SK-N-SH (cell line): ENCODE measurements around the gene MRPL49. TPM values are rescaled to one million over a fixed set of nuclear protein-coding genes. Genes with fewer than 3 reads are reported as not detected.

ENCODE experiments used
- CTCF ChIA-PET: fragments of 300-600, 350-600 bp; formaldehyde crosslinking; extraction: SDS; loops from one replicate; lab custom pipeline; 2021; lab: Yijun Ruan, JAX
- POLR2A ChIA-PET: fragments of 350-600 bp; sonication (Branson Sonifier 250); formaldehyde crosslinking; extraction: SDS; loops from one replicate; lab custom pipeline; 2020; ENCODE audit warnings: antibody characterized with exemption, inconsistent platforms; lab: Yijun Ruan, JAX
- DNase-seq: peaks from one replicate; pipeline ENCODE4 v3.0.0; 2012
- H2AFZ ChIP-seq: fragments of 200-600 bp; sonication (generic); 2 replicates; pipeline ENCODE4 v1.8.1; 2016; ENCODE audit warnings: antibody characterized with exemption, mild to moderate bottlenecking, low read depth
- H3F3A ChIP-seq: fragments of 200-600 bp; sonication (generic); replicated peaks from 2 replicates; pipeline ENCODE3; 2016; ENCODE audit warnings: antibody characterized with exemption, mild to moderate bottlenecking; ENCODE audit not compliant: insufficient read depth
- H3K27ac ChIP-seq, 2 experiments: fragments of 200-500 bp in 1 of 2; fragments of 200-600 bp in 1 of 2; sonication (Bioruptor generic) in 1 of 2; sonication (generic), shearing (Covaris generic) in 1 of 2; 2 replicates each; pipeline versions ENCODE4 v1.5.1 to v1.6.1; 2014 to 2016; ENCODE audit warnings: low read depth in 2 of 2, inconsistent platforms in 1 of 2, low read length in 1 of 2, mild to moderate bottlenecking in 1 of 2, mixed read lengths in 1 of 2
- H3K27me3 ChIP-seq: fragments of 200-600 bp; sonication (generic), shearing (Covaris generic); 2 replicates; pipeline ENCODE4 v1.6.1; 2016; ENCODE audit warnings: mixed run types; ENCODE audit not compliant: insufficient read depth
- H3K36me3 ChIP-seq, 2 experiments: fragments of 200-500 bp in 1 of 2; fragments of 200-600 bp in 1 of 2; sonication (Bioruptor generic) in 1 of 2; sonication (generic) in 1 of 2; replicated peaks in 1 of 2; 2 replicates each; pipeline versions ENCODE3 to v1.5.1; 2014 to 2016; ENCODE audit warnings: low read length in 1 of 2, mild to moderate bottlenecking in 1 of 2; ENCODE audit not compliant: insufficient read depth in 2 of 2, control insufficient read depth in 1 of 2
- H3K4me1 ChIP-seq, 2 experiments: fragments of 200-500 bp in 1 of 2; fragments of 200-600 bp in 1 of 2; sonication (Bioruptor generic) in 1 of 2; sonication (generic), shearing (Covaris generic) in 1 of 2; 2 replicates each; pipeline versions ENCODE4 v1.5.1 to v1.6.1; 2014 to 2016; ENCODE audit warnings: low read depth in 1 of 2, low read length in 1 of 2, mixed run types in 1 of 2; ENCODE audit not compliant: insufficient read depth in 2 of 2, control insufficient read depth in 1 of 2
- H3K4me2 ChIP-seq: fragments of 200-600 bp; sonication (generic), shearing (Covaris generic); 2 replicates; pipeline ENCODE4 v1.6.1; 2017; ENCODE audit warnings: mixed run types
- H3K4me3 ChIP-seq, 2 experiments: fragments of 200-500 bp in 1 of 2; fragments of 200-600 bp in 1 of 2; sonication (Bioruptor generic) in 1 of 2; sonication (generic), shearing (Covaris generic) in 1 of 2; 2 replicates each; pipeline versions ENCODE4 v1.5.1 to v1.8.1; 2014 to 2016; ENCODE audit warnings: low read depth in 2 of 2, inconsistent platforms in 1 of 2, low read length in 1 of 2, mild to moderate bottlenecking in 1 of 2, mixed read lengths in 1 of 2, moderate library complexity in 1 of 2
- H3K79me2 ChIP-seq: fragments of 200-600 bp; sonication (generic); 2 replicates; pipeline ENCODE4 v1.8.1; 2017; ENCODE audit warnings: mild to moderate bottlenecking; ENCODE audit not compliant: insufficient read depth
- H3K9ac ChIP-seq: fragments of 200-600 bp; sonication (generic); 2 replicates; pipeline ENCODE4 v1.6.1; 2017; ENCODE audit warnings: mixed run types
- H3K9me2 ChIP-seq: fragments of 200-600 bp; sonication (generic); 2 replicates; pipeline ENCODE4 v1.6.1; 2017; ENCODE audit warnings: mixed run types
- H3K9me3 ChIP-seq: fragments of 200-600 bp; sonication (generic); 2 replicates; pipeline ENCODE4 v1.6.1; 2017; ENCODE audit warnings: mixed run types, mild to moderate bottlenecking, moderate library complexity
- H4K20me1 ChIP-seq: fragments of 200-600 bp; sonication (generic); 2 replicates; pipeline ENCODE4 v1.6.1; 2017; ENCODE audit warnings: mild to moderate bottlenecking, mixed run types; ENCODE audit not compliant: insufficient read depth
- NFIC ChIP-seq: IDR thresholded peaks from 2 replicates; pipeline ENCODE4 v1.4.0; 2012; ENCODE audit warnings: borderline replicate concordance
- SIN3A ChIP-seq: IDR thresholded peaks from 2 replicates; pipeline ENCODE4 v1.6.1; 2012; ENCODE audit warnings: low read depth, mild to moderate bottlenecking, low read length, moderate library complexity, borderline replicate concordance
- YY1 ChIP-seq: IDR thresholded peaks from 2 replicates; pipeline ENCODE4 v1.4.0; 2012; ENCODE audit warnings: low read depth, mild to moderate bottlenecking
- WGBS: methylation state at CpG from one replicate; pipeline ENCODE4 v1.1.6; 2017; ENCODE audit warnings: low lambda C conversion rate; 5-methylcytosine and 5-hydroxymethylcytosine counted together
- polyA plus RNA-seq, 3 experiments: library from polyadenylated mRNA; depleted of rRNA; stranded (reverse); fragments of >200 nt; gene quantifications; 2 replicates each; pipeline ENCODE4 v1.2.3, GENCODE V29; 2012
- TF ChIP-seq, protein P1 (sequence below): fragments of 150-350 bp; IDR thresholded peaks from 2 replicates; pipeline ENCODE4 v1.6.1; 2017; ENCODE audit warnings: antibody characterized with exemption, low read length, low read depth, borderline replicate concordance
- TF ChIP-seq, protein P2 (sequence below): fragments of 200-600 bp; sonication (generic); IDR thresholded peaks from 2 replicates; pipeline ENCODE4 v1.6.1; 2017; ENCODE audit warnings: antibody characterized with exemption, mild to moderate bottlenecking, moderate library complexity

Gene MRPL49
- polyA plus RNA-seq, 1 of the 3 experiments (the other 2 are of a cell fraction) = 56.7 TPM

DNA sequence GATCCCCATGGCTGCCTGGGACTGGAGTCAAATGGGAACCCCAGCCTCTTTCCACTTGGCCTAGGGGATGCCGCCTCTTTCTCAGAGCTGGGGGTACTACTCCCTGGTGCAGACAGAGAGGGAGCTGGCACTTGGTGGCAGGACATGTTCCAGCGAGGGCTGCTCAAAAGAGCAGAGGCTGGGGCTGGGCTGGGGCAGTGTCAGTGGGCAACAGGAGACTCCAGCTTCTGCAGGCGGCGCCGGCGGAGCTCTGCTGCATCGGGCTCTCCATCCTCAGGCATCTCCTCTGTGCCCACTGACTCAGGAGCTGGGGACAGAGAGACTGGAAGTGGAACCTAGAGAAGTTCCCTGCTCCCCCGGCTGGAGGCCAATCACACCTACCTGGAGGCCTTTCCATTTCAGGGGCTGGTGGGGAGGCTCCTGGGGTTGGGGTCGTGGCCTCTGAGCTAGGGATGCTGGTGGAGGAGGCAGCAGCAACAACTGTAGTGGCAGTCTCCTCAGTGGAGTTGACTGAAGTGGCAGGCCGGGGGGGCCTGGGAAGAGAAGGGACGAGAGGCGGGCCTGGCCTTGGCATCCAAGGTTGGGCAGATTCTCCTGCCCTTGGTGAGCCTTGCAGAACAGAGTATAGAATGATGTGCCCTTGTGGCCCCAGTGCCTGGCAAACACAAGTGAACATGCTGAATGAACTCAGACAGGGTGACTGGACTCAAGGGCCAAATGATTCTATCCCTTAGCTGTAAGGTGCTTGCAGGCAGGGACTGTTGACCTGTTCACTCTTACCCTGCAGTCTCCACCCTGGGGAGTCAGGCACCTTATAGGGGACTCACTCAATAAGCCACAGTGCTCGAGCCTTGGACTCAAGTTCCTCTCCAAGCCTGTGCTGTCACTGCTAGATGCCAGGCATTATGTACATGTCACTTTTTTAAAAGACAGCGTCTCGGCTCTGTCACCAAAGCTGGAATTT, 6.3 kb downstream of the MRPL49 start:
- Histone ChIP-seq H3K9me2 (no peaks in the 10 kb centered on the region), H3K9ac (no peak overlapping the region), H3K79me2 (peaks cover 38% of the 10 kb centered on the region), H4K20me1 (no peaks in the 10 kb centered on the region; the same call in 1 of the 2 replicates), H3K27me3 (no peaks in the 10 kb centered on the region), H2AFZ (no peak overlapping the region), H3F3A (peaks cover 10% of the 10 kb centered on the region), H3K9me3 (no peaks in the 10 kb centered on the region), H3K27ac (no peak overlapping the region), H3K4me1 (peaks cover 0 to 15% of the 10 kb centered on the region in 2 experiments; a peak in 2 of 4 replicates), H3K36me3 (peaks cover 25 to 77% of the 10 kb centered on the region in 2 experiments), H3K4me3 (no peak overlapping the region), H3K4me2 (no peak overlapping the region)
- WGBS = 95% methylated on average over 6 of the region's 15 CpGs
- no peak for DNase-seq
- ChIA-PET POLR2A (interaction anchor here (0.5 to 1.6 kb wide), 4 partner anchors 16 to 572 kb away, joined by 4 to 5 read pairs (median 4); no protein-coding TSS in a partner anchor), CTCF (interaction anchor here (1.7 to 4.3 kb wide), 3 partner anchors 11 to 18 kb away, joined by 7 to 22 read pairs (median 10); partner anchors contain the start of genes TM7SF2 and ZNHIT2)
- TF ChIP-seq, protein P1, sequence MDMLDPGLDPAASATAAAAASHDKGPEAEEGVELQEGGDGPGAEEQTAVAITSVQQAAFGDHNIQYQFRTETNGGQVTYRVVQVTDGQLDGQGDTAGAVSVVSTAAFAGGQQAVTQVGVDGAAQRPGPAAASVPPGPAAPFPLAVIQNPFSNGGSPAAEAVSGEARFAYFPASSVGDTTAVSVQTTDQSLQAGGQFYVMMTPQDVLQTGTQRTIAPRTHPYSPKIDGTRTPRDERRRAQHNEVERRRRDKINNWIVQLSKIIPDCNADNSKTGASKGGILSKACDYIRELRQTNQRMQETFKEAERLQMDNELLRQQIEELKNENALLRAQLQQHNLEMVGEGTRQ = no peak
- TF ChIP-seq, protein P2, sequence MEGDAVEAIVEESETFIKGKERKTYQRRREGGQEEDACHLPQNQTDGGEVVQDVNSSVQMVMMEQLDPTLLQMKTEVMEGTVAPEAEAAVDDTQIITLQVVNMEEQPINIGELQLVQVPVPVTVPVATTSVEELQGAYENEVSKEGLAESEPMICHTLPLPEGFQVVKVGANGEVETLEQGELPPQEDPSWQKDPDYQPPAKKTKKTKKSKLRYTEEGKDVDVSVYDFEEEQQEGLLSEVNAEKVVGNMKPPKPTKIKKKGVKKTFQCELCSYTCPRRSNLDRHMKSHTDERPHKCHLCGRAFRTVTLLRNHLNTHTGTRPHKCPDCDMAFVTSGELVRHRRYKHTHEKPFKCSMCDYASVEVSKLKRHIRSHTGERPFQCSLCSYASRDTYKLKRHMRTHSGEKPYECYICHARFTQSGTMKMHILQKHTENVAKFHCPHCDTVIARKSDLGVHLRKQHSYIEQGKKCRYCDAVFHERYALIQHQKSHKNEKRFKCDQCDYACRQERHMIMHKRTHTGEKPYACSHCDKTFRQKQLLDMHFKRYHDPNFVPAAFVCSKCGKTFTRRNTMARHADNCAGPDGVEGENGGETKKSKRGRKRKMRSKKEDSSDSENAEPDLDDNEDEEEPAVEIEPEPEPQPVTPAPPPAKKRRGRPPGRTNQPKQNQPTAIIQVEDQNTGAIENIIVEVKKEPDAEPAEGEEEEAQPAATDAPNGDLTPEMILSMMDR = no peak
- TF ChIP-seq YY1 (no peak), SIN3A (no peak)

DNA sequence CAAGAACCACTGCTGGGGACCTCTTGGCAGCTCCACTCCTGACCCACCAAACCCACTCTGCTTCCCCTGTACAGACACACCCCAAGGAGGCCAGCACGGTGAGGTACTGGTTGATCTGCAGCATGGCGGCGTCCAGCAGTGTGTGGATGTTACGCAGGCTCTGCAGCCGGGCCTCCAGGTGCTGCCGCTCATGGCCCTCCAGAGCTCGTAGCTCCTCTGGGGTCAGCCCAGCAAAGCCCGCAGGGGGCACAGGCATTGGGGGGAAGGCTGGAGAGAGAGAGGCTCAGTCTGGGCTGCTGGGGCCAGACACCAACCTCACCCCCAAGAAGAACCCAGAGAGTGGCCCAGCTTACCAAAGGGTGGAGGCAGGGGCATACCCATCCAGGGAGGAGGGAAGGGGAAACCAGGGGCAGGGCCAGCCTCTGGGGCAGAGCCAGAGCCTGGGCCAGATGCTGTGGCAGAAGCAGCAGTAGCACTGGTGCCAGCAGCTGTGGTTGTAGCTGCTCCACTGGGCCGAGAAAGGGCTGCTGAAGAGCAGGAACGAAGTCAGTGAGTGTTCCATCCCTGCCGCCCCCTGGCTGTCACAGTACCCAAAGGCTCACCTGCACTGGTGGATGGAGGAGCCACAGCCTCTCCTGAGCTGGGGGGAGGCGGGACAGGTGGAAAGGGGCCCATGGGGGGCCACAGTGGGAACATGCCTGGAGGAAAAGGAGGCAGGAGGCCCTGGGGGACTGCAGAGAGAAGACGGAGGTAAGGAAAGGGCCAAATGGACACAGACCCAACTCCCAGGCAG, 7.7 kb downstream of the MRPL49 start:
- peaks cover 33% of the 10 kb centered on the region; the same call in 1 of the 2 replicates for H3K79me2 ChIP-seq
- no peak overlapping the region for H2AFZ ChIP-seq
- peaks cover 19 to 72% of the 10 kb centered on the region in 2 experiments for H3K36me3 ChIP-seq
- no peak for DNase-seq
- H3K9ac ChIP-seq = no peak overlapping the region
- no peak for TF ChIP-seq NFIC
- WGBS = 95% methylated on average over 9 of the region's 13 CpGs
- no peaks in the 10 kb centered on the region for H3K9me3 ChIP-seq
- H3K27ac ChIP-seq = no peak overlapping the region
- H3K9me2 ChIP-seq = no peaks in the 10 kb centered on the region
- POLR2A ChIA-PET = no interaction called here
- H4K20me1 ChIP-seq = no peaks in the 10 kb centered on the region; the same call in 1 of the 2 replicates
- H3F3A ChIP-seq = peaks cover 10% of the 10 kb centered on the region
- no peak overlapping the region for H3K4me3 ChIP-seq
- H3K4me2 ChIP-seq = no peak overlapping the region
- peaks cover 0 to 17% of the 10 kb centered on the region in 2 experiments; a peak in 2 of 4 replicates for H3K4me1 ChIP-seq
- CTCF ChIA-PET = interaction anchor here (0.8 to 4.3 kb wide), 5 partner anchors 12 to 386 kb away, joined by 3 to 23 read pairs (median 7); partner anchors contain the start of genes ARL2, RASGRP2, TM7SF2 and ZNHIT2
- no peaks in the 10 kb centered on the region for H3K27me3 ChIP-seq
